SIG-M5 treated with dmso at 0.1 percent for 504 hours (cell line): ENCODE measurements around the gene SNAPC5.
A peak's percentile ranks its signal among the peaks of the same experiment; 100 is the strongest.
"Not testable (repeated sequence)": the region's sequence is repeated elsewhere in the genome, so short reads cannot be mapped to it uniquely, and the experiment has no call there.

Experiments used
- DNase-seq: peaks from one replicate; lab custom pipeline; 2025; ENCODE audit not compliant: unreplicated experiment; lab: John Stamatoyannopoulos, UW

The SNAPC5 gene, protein sequence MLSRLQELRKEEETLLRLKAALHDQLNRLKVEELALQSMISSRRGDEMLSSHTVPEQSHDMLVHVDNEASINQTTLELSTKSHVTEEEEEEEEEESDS

DNA sequence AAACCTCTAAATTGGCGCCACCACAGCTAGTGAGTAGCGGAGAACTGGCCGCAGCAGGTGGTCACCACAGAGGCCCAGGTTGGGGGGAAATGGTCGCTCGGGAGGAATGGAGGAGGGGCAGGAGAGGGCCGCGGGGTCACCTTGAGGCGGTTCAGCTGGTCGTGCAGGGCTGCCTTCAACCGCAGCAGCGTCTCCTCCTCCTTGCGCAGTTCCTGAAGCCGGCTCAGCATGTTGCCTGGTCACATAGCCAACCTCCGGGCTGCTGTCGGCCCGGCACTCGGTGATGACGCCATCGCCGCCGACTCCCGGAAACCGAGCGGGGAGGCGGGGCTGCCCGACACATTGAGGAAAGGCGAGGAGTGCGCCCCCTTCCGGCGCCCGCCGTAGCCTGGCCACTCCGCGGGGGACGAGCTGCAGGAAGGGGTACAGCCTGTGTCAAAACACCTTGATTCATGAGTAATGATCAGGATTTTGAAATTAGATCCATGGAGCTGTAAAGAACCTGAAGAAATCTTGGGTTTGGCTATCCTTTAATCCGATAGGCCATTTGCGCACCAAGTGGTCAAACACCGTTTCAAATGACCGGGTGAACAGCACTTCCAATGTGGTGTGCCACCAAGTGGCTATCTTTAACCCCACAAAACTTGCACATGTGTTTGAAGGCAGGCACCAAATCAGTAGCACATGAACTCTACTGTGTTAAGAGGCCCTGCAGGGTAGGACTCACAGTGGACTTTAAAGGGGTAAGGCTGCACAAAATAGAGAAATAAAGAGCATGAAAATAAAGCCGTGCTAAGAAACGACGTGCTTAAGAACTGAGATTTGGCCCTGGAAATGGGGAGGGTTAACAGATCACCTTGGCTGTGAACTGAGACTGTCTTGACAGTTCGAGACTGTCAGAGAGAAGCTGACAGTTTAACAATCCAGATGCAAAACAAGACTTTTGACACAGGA, at the start of gene SNAPC5:
Gene SNAPC5 (minus strand): TSS at position 261 of the 954 bp plus-strand sequence. CDS start 31 bp downstream, at position 230.
- DNase-seq: peak; percentile 89

DNA sequence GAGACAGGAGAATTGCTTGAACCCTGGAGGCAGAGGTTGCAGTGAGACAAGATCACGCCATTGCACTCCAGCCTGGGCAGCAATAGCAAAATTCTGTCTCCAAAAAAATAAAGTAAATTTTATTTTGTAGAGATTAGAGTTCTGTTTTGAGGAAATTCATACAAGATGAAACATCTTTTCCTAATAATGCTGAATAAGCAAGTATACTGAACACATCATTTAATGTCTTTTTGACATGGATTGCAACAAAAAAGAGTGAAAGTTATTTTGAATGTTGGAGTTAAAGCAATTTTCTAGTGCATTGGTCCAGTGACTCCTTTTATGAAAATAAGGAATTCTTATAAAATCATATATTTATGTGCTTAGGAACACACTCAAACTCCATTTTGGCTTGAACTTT, 47.7 kb upstream of the SNAPC5 start:
- no peak for DNase-seq

DNA sequence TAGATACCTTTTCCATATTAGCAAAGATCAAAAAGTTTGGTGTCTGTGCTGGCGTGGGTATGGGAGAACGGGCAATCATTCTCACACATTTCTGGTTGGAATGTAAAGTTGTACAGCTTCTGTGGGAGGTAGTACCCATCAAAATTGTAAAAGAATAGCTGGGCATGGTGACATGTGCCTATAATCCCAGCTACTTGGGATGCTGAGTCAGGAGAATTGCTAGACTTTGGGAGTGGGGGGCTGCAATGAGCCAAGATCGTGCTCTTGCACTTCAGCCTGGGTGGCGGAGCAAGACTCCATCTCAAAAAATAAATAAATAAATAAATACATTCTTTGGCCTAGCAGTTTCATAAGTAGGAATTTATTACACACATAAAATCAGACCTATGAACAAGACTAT, 45.3 kb upstream of the SNAPC5 start:
- no peak for DNase-seq

DNA sequence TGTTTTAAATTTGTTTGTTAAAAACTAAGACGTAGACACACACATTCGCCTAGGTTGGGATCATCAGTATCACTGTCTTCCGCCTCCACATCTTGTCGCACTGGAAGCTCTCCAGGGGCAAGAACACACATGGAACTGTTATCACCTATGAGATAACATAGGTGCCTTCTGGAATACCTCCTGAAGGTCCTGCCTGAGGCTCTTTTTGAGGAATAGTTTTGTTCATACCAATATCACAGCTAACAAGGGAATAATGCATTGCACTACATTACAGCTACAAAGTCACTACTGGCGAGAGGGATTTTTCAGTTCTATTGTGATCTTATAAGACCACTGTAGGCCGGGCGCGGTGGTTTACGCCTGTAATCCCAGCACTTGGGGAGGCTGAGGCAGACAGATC, 37.5 kb upstream of the SNAPC5 start:
- no peak for DNase-seq

DNA sequence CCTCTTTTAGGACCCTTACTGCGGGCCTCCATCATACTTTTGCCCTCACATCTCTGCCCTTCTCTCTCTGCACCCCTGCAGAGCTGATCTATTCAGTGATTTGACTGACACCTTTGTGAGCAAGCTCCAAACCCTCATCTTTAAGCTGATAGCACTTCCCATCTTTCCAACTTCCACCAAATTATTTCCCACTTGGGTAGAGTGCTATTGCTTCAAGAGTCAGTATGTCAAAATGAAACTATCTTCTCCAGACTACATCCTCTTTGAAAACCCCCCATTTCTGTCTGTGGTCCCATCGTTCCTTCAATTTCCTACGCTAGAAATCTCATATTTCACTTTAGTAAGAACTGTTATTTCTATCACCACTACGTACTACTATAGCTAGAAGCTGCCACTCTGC, 27.3 kb upstream of the SNAPC5 start:
- DNase-seq: no peak

DNA sequence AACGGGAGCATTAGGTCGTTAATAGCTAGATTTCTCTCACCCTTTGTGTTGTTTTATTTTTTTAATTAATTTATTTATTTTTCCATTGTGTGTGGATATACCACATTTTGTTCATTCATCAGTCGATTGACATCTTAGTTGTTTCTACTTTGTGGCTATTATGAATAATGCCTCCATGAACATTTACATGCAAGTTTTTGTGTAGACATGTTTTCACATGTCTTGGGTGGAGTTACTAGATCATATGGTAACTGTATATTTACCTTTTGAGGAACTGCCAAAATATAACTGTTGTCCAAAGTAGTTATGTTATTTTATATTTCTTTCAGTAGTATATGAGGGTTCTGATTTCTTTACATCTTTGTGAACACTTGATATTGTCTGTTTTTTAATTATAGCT, 26.4 kb upstream of the SNAPC5 start:
- DNase-seq: no peak

DNA sequence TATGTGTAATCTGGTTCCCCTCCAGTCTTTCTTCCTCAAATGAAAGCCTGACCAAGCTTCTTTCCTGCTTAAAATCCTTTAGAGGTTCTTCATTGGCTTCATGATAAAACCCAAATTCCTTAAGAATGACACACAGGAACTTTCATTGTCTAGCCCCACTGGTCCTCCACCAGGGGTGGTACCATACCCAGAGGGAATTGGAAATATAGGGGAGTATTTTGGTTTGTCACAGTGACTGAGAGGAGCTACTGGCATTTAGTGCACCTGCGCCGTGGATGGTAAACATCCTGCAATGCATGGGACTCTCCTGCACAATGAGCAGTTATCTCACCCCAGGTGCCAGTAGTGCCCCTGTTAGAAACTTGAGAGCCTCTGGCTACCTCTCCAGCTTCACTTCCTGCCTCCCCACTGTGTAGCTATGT, 18.4 kb upstream of the SNAPC5 start:
- no peak for DNase-seq

DNA sequence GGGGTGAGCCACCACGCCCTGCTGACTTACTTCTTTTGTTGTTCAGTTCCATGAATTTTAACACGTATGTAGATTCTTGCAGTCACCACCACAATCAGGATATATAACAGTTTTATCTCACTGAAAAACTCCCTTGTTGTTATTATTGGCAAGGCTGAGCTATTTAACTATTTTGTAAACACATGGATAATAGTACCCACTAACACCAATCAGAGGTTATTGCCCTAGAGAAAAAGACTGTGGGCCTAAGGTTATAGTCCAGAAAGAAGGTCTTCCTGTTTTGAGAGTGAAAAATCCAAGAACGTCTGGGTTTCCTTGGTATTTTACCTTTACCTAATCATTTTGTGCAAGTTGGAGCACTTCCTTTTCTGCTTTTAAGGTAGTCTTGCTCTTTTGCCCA, 17.0 kb upstream of the SNAPC5 start:
- DNase-seq: no peak

DNA sequence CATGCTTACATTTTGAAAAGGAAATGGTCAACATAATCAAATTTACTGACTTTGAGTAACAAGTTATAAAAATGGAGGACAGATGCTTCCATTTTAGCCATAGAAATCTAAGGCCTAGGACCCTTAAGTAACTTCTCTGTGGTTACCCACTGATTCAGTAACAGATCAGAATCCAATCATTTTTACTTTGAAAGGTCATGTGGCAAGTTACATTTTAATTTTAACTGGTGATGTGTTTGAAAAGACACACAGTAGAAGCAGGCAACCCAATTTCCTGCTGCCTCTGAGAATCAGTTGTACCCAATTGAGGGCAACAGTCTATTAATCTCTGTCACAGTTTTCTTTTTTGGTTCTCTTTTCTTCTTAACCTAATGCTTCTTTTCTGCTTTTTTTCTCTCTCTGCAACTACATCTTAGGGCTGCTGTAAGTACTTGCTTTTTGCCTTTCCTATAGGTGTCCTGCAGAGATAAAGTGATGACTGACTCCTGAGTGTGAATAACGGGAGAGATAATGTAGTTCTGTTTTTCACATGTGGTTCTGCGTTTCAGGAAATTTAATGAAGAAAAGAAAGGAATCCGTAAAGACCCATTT, 10.8 kb upstream of the SNAPC5 start:
- DNase-seq: no peak

DNA sequence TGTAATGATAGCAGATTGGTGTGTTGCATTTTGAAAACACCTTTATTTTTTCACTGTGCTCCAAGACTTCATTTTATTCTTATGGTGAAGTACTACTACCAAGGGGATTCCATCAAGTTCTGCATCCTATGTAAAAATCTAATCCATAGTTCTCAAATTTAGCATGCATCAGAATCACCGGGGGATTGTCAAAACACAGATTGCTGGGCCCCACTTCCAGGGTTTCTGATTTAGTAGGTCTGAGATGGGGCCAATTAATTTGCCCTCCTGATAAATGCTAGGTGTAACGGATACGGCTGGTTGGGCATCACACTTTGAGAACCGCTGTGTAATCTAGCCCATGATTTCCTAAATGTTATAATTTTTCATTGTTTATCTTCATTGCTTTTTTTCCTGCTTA, 8.3 kb upstream of the SNAPC5 start:
- DNase-seq: no peak

DNA sequence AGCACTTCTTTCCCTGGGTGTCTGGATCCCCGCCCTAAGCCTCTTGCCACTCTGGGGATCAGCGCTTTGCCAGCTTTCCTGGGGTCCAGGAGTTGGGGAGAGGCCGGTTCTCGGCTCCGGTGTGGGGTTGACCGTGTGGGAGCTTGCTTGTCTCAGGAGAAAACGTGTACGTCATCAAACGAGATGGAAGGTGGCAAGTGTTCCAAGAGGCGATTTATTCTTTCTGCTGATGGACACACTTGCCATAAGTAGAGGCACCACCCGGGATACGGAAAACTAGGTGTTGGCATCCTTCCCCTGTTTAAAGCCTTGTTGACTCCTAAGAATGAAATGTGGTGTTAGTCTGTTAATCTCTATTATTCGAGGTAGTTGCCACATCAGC, 7.9 kb upstream of the SNAPC5 start:
- no peak for DNase-seq

DNA sequence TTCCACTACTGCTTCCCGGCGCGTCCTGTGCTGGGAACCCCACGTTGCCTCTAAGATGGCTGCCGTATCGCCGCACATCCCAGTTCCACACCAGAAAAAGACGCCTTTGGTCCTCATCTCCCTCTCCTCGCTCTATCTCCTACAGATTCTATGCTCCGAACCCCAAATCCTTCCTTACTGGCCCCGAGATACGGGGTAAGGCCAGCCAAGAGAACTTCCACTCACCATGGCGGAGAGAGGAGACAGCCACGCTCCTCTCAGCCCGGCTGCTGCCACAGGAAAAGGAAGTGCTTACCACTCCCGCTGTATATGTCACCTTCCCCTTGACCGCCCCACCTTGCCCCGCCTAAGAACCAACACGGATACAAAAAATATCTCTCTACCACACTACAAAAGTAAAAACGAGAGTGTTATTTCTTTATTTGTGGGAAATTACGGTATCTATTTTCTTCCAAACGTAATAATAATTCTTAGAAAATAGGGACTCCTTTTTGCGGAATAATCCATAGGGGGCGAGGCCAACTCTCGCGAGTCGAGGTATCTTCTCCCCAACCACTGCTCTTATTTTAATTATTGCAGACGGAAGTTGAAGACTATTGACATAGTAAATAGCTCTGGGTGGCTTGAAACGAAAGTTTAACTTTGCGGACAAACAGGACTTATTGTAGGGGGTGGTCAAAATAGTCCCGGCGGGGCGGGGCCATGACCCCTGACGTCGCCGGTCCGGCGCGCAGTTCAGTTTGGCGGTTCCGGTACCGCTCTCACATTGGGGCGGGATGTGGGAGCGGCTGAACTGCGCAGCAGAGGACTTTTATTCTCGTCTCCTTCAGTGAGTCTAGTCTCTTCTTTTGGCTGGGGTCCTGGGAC, 7.2 kb upstream of the SNAPC5 start, which contains the start of the genes RPL4 and ZWILCH:
Gene RPL4 (minus strand): TSS at position 293 of the 867 bp plus-strand sequence. CDS start 65 bp downstream, at position 228.
Gene ZWILCH (plus strand): TSS at position 764 of the 867 bp plus-strand sequence. CDS start 13 bp downstream, at position 777.
- DNase-seq: peak; percentile 80

DNA sequence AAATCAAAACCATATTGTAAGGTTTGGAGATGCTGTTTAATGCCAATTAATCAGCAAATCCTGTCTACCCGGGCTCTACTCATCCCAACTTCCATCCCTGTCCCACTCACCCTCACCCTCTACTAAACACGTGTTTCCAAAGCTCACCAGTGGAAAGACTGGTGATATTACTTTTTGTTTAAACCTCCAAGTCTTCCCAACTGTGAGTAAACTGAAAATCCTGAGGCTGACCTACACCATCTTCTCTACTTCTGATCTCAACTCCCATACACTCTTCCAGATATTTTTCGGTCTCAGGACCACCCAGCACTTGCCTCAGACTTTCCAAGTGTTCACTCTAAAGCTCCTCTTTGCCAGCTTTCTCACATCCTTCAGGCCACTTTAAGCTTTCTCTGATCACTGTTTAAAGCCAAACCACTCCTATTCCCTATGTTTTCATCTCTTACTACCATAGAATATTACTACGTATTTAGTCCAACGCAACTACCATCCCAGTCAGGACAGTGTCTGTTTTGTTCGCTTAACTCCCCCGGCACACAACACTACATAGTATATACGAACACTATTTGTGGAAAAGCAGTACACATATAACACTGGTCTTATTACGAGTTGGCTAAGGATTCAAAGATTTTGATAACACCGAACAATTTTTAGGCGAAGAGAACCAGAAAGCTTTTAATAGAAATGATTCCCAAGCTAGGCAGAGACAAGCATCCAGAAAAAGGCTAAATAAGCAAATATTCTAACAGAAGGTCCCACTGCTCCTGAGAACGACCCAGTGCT, 6.4 kb upstream of the SNAPC5 start:
- DNase-seq: no peak

DNA sequence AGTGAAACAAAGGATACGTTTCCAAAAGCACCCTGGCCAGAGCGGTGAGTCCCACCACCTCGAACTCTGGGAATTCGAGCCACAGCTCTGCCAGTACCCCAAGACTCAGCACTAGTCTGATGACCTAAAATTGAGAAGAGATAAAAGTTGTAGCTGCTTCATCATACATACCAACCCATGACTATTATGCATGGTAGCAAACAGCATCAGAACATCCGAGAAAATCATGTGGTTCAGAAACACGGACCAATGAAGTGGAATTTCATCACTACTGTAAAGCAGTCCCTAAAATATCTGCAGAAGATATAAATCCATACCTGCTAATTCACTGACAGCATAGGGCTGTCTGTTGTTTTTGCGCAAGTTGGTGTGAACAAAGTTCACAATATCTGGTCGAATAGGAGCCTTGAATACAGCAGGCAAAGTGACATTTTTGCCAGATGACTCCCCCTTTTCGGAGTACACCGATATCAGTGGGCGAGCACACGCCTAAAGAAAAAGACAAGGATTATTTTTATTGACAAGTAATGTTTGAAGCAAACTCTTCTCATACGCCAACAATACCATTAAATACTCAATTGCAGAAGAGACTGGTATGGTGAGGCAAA, 5.6 kb upstream of the SNAPC5 start:
- DNase-seq: not testable (repeated sequence)

DNA sequence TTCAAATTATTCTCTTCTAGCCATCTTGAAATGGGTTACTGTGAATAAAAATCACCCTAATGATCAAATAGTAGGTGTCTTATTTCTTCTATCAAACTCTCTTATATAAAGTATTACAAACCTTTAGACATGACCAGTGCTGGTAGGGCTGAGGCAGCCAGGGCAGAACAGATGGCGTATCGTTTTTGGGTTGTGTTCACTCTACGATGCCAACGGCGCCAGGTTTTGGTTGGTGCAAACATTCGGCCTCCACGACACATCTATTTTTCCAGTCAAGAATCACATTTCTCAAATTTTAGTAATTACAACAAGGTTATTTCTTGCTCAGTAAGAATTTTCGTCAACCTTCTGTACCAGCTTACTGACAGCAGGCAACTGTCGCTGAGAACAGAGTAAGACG, 4.9 kb upstream of the SNAPC5 start:
- DNase-seq: no peak

DNA sequence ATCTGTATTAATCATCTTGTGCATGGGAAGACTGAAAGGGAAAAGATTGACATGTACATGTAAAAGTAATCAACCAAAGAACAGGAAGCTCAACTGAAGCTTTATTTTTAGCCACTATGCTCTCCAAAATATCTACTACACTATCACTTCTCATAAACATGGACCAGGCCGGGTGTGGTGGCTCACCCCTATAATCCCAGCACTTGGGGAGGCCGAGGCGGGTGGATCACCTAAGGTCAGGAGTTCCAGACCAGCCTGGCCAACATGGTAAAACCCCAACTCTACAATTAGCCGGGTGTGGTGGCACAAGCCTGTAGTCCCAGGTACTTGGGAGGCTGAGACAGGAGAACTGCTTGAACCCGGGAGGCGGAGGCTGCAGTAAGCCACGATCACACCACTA, 2.8 kb upstream of the SNAPC5 start:
- not testable (repeated sequence) for DNase-seq

DNA sequence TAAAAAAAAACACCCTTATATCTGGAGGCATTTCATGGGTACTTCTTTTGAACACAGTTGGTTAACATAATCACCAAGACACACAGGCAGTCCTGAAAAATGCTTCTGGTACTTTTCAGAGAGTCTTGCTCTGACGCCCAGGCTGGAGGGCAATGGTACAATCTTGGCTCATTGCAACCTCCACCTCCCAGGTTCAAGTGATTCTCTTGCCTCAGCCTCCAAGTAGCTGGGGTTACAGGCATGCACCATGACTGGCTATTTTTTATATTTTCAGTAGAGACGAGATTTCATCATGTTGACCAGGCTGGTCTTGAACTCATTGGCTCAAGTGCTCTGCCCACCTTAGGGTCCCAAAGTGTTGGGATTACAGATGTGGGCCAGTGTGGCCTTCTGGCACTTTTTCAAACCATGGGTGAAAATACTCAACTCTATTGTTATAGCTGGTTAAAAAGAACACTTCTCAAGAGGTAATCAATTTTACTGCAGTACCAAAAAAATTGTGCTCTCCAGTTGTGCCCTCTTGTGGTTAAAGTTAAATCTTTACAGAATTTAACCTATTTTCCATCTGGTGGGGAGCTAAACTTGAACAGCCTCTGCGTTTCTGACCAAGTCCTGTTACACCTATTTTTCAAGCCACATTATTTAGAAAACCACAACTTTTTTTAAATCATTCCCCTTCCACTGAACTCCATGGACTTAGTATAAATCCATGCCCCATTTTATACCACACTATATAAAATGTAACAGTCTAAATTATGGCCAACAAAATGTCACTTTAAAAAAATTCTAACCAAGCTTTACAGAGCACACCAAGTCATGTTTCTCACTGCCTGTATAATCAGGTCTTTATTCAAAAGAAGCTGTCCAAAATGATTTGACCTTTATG, 1.2 kb upstream of the SNAPC5 start:
- DNase-seq: peak; percentile 28

DNA sequence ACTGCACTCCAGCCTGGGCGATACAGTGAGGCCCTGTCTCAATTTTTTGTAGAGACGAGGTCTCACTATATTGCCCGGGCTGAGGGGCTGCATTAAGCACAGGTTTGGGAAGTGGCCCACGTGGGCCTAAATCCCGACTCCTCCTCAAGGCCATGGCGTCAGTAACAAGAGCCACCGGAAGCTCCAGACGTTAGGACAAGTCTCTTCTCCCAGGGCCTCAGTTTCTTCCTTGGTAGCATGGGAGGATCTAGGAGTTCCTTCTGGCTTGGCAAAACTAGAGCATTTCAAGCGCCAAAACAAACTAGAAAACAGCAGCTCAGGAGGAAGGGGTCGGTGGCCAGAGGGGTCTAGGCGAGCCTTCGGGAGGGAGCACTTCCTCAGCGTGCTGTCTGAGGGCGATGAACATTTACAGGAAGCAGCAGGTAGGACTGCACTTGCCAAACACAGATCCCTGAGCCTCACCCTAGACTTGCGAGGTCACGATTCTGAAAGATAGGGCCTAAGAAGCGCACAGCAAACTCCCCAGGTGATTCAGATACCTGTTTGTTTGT, 536 bp downstream of the SNAPC5 start:
- peak; percentile 45 for DNase-seq

DNA sequence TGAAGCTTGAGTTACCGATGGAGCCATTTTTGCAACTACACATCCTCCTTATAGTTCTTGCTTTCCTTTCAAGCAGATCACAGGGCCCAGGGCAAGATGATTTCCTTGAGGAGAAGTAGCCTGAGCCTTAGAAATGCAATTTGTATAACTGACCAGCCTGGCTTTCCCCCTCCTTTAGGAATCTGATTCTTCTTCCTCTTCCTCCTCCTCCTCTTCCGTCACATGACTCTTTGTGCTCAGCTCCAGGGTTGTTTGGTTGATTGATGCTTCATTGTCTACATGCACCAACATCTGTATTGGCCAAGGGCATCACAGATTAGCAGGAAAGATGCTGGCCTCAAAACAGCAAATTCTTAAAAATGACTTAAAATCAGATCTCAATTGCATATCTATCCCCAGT, 3.3 kb downstream of the SNAPC5 start:
- DNase-seq: no peak
